ENCODE results near the gene MCTP1. TPM values are rescaled to one million over a fixed set of nuclear protein-coding genes. Genes with fewer than 3 reads are reported as not detected.
A peak's percentile ranks its signal among the peaks of the same experiment; 100 is the strongest.
"Not testable (repeated sequence)": the region's sequence is repeated elsewhere in the genome, so short reads cannot be mapped to it uniquely, and the experiment has no call there.

MCTP1 gene
- total RNA-seq, 1 donor, result 16.7 TPM

DNA sequence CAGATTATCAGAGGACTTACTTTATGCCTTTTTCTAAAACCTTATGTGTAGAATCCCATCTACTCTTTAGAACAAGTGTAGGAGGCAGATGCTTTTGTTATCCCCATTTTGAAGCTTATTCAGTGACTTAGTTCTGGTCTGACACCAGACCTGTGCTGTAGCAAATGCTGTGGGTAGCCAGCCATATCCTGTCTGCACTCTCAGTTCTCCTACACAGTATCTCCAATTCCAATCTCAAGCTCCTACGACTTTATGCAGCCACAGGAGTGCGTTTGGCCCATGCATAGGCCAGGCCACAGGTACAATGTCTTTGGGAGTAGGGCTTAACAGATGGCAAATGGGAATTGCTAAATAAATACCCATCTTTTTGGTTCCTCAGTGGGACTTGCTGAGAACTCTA is 292.6 kb downstream of the MCTP1 start:
- DNase-seq (ENCODE audit: low read depth in 2 of 3, low spot score in 2 of 3), result no peak

DNA sequence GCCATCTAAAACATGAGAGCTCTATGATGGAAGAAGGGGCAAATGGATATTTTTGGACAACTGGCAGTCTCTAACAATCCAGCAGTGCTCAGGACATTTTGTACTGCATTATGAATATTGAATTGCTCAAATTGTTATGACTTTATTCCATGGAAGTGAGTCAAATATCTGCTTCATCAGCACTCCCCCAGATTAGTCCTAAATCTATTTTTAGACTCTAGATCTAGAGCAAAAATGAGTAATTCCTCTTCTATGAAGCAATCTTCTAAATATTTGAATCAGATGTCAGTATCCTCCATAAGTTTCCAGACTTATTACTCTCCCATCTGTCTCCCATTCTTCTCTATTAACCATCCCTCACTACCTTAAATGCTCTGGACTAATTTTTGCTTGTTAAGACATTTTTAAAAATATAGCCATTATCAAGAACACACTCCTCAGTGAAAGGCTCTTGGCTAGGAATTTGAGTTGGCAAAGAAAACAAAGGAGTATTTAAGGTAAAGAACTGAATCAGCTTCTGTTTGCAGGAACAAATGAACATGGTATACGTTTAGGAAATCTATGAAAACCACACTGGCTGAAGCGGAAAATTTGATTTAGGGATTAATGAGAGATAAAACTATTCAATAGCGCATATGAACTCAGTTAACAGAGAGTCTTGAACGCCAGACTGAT is 300.9 kb downstream of the MCTP1 start:
- DNase-seq (ENCODE audit: low read depth in 2 of 3, low spot score in 2 of 3), result no peak

DNA sequence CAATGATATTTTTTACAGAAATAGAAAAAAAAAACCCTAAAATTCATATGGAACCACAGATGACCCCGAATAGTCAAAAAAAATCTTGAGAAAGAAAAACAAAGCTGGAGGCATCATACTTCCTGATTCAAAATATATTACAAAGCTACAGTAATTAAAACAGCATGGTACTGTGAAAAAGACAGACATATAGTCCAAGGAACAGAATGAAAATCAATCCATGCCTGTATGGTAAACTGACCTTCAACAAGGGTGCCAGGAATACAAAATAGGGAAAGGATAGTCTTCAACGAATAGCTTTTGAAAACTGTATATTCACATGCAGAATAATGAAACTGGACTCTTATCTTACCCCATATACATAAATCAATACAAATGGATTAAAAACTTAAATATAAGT is 307.5 kb downstream of the MCTP1 start:
- no peak for DNase-seq (ENCODE audit: low read depth in 2 of 3, low spot score in 2 of 3)

DNA sequence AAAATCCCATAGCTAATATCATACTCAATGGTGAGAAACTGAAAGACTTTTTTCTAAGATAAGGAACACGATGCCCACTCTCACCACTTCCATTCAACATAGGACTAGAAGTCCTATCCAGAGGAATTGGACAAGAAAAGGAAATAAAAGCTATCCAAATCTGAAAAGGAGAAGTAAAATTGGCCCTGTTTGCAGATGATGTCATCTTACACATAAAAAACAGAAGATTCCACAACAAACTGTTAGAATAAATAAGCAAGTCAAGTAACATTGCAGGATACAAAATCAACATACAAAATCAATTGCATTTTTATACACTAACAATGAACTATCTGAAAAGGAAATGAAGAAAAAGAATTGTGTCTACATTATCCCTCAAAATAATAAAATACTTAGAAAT is 308.0 kb downstream of the MCTP1 start:
- DNase-seq (ENCODE audit: low read depth in 2 of 3, low spot score in 2 of 3), result no peak

DNA sequence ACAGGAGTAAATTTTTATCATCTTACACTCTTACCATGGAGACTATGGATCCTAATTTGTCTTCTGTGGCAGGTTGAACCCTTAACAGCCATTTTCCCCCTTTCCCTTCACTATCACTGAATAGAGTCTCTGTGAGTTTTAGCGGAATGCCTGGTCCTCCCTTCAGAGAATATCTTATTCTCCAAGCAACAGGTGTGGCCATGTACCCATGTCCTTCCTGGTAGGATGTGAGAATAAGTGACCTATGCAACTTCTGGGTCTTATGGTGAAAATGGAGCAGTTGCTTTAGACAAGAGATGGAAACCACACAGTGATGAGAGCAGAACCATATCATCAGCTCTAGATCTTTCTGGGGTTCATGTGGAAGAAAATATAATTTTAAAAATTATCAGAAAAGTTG is 312.6 kb downstream of the MCTP1 start:
- DNase-seq (ENCODE audit: low read depth in 2 of 3, low spot score in 2 of 3), result no peak

DNA sequence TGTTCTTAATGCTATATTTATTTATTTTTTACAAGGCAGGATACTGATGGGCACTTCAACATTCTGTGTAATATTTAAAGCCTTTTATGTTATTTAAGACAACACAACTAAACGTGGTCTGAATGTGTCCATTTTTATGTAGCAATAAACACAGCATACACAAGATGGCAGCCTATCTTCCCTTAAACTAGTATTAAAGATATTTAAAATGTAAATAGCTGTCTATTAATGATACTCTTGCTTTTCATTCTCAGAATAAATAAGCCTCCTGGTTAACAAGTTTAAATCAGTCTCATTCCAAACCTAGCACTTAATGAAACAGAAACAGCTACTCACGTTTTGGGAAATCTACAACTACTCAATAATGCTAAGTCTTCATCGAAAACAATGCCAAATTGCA is 315.7 kb downstream of the MCTP1 start:
- peak in 2 of 3 donors; percentile 23 to 69 for DNase-seq (ENCODE audit: low read depth in 2 of 3, low spot score in 2 of 3)

DNA sequence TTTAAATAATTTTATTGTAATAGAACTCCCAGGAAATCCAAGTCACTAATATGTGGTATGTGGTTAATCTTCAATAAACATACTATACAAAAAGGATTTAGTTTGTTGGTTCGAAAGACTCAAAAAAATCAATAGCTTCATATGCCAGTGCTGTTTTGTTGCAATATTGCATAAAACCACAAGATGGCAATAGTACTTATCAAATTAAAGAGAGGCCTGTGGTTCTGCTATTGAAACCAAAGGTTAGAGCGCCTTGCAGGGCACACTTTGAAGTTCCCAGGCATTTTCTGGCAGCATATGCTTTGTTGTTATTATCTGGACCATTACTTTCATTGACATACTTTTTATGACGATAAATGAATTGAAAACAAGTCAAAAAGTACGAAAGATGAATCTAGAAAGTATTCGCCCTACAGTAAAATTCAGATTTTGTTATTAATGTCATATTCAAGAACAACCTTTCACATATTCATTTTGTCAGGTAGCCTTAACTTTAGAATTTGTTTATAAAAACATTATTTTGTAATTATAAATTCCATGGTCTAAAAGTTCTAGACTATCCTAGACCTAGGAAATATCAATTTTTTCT is 316.3 kb downstream of the MCTP1 start:
- DNase-seq (ENCODE audit: low read depth in 2 of 3, low spot score in 2 of 3), result peak in 2 of 3 donors; percentile 68 to 89

DNA sequence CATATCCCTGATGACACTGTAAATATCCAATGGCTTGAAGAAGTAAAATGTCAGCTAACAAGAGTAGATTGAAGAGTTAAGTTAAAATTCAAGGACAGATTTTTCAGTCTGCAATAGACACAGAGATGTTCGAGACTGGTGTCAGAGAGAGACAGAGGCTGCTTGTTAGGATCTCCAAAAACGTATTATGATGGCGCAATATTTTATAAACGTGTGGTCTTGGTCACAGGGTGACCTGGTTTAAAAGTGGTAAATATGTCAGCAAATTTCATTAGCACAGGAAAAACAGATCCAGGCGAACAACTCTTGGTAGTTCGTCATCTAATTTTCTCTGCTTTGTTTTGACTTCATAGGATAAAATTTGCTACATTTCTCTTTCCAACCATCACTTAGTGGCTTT is 317.4 kb downstream of the MCTP1 start:
- DNase-seq (ENCODE audit: low read depth in 2 of 3, low spot score in 2 of 3), result no peak

DNA sequence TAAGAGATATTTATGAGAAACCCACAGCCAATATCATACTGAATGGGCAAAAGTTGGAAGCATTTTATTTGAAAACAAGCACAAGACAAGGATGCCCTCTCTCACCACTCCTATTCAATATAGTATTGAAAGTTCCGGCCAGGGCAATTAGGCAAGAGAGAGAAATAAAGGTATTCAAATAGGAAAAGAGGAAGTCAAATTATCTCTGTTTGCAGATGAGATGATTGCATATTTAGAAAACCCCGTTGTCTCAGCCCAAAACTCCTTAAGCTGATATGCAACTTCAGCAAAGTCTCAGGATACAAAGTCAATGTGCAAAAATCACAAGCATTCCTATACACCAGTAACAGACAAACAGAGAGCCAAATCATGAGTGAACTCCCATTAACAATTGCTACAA is 325.6 kb downstream of the MCTP1 start:
- DNase-seq (ENCODE audit: low read depth in 2 of 3, low spot score in 2 of 3), result not testable (repeated sequence)

DNA sequence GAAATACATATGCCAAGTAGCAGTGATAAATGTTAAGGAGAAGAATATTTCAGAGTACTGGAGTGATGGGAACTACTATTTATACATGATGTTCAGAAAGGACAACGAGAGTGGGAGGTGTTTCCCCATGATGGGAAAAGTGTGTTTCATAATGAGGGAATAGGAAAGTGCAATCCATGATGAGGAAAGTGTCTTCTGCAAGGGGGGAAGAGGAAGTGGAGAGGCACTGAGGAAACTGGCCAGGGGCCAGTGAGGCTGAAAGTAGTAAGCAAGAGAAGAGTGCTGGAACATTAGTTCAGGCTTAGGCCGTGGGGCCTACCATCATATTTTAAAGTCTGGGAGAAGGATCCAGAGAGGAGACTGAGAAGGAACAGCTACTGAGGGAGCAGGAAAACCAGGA is 339.2 kb downstream of the MCTP1 start:
- DNase-seq (ENCODE audit: low read depth in 2 of 3, low spot score in 2 of 3), result no peak

DNA sequence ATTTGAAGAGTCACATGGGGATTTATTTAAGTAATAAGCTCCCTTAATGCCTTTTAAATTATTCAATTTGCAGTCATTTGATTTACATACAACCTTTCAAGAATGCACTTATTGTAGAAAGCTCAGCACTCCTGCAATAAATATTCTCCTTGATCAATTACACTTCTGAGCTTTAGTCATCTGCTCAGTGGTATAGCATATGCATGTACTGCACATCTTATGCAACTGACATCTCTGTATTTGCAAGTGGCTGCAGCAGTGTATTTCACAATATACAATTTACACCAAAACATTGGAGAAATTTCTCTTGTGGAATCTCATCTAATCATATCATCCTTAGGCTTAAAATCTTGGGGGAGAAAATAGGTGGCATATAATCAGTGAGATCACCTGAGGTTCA is 340.7 kb downstream of the MCTP1 start:
- no peak for DNase-seq (ENCODE audit: low read depth in 2 of 3, low spot score in 2 of 3)

DNA sequence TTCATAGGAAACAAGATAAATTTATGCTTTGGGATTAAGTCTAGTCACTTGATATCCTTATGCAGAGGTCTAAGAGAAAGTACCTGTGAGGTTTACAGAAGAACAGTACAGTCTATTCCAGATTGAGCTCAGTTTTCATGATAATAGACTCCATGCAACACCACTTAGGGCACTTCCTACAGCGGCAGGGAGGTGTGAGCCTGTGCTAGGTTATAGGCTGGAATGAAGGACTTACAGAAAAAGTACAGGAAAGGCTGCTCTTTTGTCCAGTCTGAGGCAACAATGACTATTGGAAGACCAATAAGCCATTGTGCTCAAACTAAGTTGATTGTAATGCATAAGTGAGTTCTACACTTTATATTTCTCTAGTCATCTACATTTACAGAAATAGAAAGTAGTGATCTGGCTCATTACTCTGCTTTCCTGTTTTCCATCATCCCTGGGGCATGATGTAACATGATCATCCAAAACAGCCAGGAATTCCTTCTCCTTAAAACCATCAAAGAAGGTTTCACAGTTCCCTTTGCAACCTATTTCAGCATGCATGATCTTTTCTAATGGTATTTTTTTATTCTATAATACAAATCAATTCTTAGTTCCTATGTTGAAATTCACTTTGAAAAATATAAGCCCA is 343.7 kb downstream of the MCTP1 start:
- DNase-seq (ENCODE audit: low read depth in 2 of 3, low spot score in 2 of 3), result no peak

DNA sequence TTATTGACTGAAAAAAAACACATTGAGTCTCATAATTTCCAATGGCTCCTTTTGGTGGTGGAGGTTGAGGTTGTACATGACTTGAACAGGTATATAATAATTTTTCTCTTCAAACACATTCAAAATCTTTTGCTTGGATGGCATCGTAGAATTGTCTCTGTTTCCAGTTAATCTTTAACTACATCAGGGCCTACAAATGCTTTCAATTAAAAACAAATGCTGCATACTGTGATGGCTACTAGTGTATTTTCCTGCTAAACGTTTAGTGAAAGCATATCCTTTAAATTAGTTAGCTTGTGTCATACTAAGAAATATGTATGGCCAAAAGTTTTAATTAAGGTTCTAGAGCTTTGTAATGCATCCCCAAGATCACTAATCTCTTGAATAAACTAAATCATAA is 352.6 kb downstream of the MCTP1 start:
- no peak for DNase-seq (ENCODE audit: low read depth in 2 of 3, low spot score in 2 of 3)

DNA sequence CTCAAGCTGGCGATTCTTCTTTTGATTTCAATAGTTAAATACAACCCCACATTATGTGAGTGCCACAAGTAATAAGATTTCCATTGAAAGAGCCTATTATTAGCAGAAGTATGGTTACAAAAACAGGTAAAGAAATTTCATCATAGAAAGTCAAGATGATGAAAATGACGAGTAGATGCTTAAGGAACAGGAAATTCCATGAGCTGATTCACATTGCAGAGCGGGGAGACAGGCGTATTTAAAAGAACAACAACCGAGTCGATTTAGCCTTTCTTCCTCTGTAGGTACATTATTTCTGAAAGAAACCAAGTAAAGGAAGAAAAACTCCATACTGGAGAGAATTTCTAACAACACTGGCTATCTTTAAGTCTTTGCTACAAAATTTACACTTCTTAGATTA is 356.0 kb downstream of the MCTP1 start:
- DNase-seq (ENCODE audit: low read depth in 2 of 3, low spot score in 2 of 3), result no peak

DNA sequence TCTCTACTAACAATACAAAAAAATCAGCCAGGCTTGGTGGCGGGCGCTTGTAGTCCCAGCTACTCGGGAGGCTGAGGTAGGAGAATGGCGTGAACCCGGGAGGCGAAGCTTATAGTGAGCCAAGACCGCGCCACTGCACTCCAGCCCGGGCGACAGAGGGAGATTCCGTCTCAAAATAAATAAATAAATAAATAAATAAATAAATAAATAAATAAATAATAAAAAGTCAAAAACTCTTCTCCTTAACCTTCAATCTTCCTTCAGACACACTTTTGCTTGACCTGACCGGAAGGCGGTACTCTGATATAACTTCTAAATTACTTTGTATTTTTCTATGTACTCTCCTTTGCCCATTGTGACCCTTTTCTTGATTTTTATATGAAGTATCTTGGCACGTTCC is 364.3 kb downstream of the MCTP1 start:
- no peak for DNase-seq (ENCODE audit: low read depth in 2 of 3, low spot score in 2 of 3)

DNA sequence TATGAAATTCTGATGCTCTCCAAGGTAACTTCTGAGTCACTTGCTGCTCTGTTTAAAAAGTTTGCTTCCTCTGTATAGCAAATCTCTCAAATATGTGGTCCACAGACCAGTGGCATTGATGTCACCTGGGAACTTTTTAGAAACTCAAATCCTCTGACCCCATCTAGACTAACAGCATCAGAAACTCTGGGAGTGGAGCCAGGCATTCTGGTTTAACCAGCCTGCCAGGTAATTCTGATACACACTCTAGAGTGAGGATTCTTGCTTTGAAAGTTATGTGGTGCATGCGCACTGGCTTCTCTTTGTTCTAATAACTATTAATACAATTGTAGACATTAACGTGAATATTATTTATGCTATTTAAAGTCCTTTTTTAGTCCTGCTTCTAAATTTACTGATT is 368.3 kb downstream of the MCTP1 start:
- no peak for DNase-seq (ENCODE audit: low read depth in 2 of 3, low spot score in 2 of 3)

DNA sequence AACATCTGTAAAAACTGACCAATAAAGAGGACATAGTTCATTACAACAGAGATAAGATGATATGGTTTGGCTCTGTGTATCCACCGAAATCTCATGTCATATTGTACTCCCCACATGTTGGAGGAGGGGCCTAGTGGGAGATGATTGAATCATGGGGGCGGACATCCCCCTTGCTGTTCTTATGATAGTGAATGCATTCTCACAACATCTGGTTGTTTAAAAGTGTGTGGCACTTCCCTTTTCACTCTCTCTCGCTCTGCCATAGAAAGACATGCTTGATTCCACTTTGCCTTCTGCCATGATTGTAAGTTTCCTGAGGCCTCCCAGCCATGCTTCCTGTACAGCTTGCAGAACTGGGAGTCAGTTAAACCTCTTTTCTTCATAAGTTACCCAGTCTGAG is 373.6 kb downstream of the MCTP1 start:
- DNase-seq (ENCODE audit: low read depth in 2 of 3, low spot score in 2 of 3), result no peak

DNA sequence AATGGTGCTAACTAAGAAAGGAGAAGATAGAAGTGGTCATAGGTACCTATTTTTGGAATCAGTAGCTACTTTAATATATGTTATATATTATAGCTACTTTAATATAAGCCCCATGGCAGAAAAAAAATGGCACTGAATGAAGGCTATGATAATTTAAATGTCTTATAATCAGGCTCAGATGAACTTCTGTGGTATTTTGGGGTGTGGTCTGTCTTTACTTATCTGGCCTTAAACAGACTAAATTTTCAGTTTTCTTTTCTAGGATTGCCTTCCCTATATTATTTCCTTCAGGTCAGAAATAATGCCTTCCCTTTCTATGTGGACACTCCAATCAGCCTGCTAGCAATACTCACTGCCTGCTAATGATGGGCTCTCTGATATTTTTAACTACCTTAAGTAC is 374.2 kb downstream of the MCTP1 start:
- DNase-seq (ENCODE audit: low read depth in 2 of 3, low spot score in 2 of 3), result no peak

DNA sequence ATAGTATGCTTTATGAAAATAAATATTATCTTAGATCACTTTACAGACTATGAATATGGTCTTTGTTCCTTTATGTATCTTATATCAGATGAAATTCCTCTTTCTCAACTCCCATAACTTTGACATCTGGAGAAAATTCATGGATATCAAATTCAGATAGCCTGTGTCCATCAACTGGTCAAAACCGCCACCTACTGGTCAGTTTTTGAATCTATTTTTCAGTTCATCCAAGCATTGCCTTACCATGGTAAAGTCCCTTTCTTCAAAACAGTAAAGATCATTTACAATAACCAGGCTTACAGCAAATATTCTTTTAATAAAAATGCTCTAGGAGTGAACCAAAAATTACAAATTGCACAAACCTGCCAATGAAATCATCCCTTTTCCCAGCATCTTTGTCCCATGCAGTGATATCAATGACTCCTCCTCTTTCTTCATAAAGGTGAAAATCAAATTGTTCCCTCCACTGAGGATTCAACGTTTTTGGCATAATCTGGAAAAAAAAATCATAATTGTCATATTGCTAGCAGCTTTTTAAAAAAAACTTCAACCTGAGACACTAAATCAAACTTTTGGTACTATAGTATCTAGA is 375.9 kb downstream of the MCTP1 start:
- DNase-seq (ENCODE audit: low read depth in 2 of 3, low spot score in 2 of 3), result peak in 2 of 3 donors; percentile 7 to 25

DNA sequence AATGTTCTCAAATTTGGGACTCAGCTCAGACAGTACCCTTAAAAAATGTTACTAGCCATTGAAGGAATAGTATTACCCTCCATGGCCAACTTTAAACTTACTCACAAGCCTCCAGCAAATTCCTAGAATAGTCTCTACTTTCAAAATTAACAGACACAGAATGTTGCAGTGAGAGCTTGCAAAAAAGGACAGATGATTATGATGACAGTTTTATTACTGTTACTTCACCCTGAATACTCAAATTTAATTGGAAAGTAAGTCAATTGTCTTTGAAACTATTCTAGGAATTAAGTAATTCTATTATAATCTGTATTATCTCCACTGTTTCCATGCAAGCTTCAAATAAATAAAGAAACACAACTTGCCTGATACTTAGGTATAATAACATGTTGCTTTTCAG is 378.1 kb downstream of the MCTP1 start:
- DNase-seq (ENCODE audit: low read depth in 2 of 3, low spot score in 2 of 3), result no peak

DNA sequence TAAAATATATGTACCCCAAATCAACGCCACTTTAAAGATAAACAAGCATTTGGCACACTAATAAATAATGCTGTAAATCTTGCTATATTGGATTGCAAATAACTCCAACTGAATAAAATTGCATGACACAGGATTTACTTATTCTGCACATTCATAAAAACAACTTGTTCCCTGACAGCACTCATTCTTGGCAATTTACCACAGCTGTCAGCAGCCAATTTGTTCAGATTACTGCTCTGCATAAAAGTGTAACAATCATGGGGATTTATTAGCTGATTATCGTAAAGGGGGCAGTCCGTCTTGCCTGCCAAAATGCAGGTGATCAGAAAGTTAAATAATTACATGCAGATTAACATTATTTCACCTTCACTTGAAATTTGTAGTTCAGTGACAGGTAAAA is 381.2 kb downstream of the MCTP1 start:
- DNase-seq (ENCODE audit: low read depth in 2 of 3, low spot score in 2 of 3), result no peak

All from hematopoietic multipotent progenitor cell (in vitro differentiated cells).